Breast epithelium (tissue), 4 donors: ENCODE results near the gene PARVB. TPM values are rescaled to one million over a fixed set of nuclear protein-coding genes. Genes with fewer than 3 reads are reported as not detected.

ENCODE experiments used
- DNase-seq, 2 donors: peaks; one replicate each; pipeline ENCODE4 v3.0.0-alpha.2; 2019; ENCODE audit warnings: low spot score in 2 of 2
- H3K27ac ChIP-seq, 2 donors: fragments of 200-600 bp; sonication (generic) in 1 of 2; one replicate each; pipeline ENCODE4 v1.5.1; 2016 to 2019; ENCODE audit warnings: mild to moderate bottlenecking in 1 of 2
- H3K27me3 ChIP-seq, 2 donors: fragments of 200-600 bp; sonication (generic) in 1 of 2; one replicate each; pipeline versions ENCODE4 v1.5.1 to v1.6.0; 2017 to 2019; ENCODE audit warnings: control low read depth in 1 of 2, mild to moderate bottlenecking in 1 of 2
- H3K36me3 ChIP-seq: fragments of 200-600 bp; one replicate; pipeline ENCODE4 v1.5.1; 2019
- H3K4me1 ChIP-seq, 2 donors: fragments of 200-600 bp; sonication (generic); one replicate each; pipeline ENCODE4 v1.5.1; 2016 to 2019; ENCODE audit warnings: control low read depth in 1 of 2
- H3K4me3 ChIP-seq, 3 donors: fragments of 200-600 bp; sonication (generic); 1 replicate in 2 of 3; 2 replicates in 1 of 3; pipeline ENCODE4 v1.5.1; 2016 to 2019; ENCODE audit warnings: mild to moderate bottlenecking in 3 of 3, moderate library complexity in 2 of 3
- H3K9me3 ChIP-seq, 2 donors: fragments of 200-600 bp; sonication (generic) in 1 of 2; one replicate each; pipeline ENCODE4 v1.5.1; 2016 to 2019; ENCODE audit warnings: control low read depth in 1 of 2
- POLR2A ChIP-seq: fragments of 450-650 bp; IDR thresholded peaks from one replicate; pipeline ENCODE4 v1.6.1; 2016; ENCODE audit warnings: antibody characterized with exemption, mild to moderate bottlenecking, moderate library complexity
- POLR2AphosphoS5 ChIP-seq, 3 donors: sonication (generic); formaldehyde crosslinking; IDR thresholded peaks; one replicate each; pipeline ENCODE4 v1.6.1; 2017; ENCODE audit warnings: antibody characterized with exemption in 3 of 3
- intact Hi-C: fragments of 100-400 bp; cut with DNase I; formaldehyde crosslinking; loops from one replicate; pipeline ENCODE4 v1.15.1; 2023; ENCODE audit warnings: low total_unique reads
- total RNA-seq, 3 donors: library from RNA; depleted of rRNA; stranded (reverse); fragments of >200 nt; gene quantifications; one replicate each; pipeline ENCODE4 v1.1.0, GENCODE V29; 2016
- TF ChIP-seq, protein P1 (sequence below), 3 donors: fragments of 450-650 bp; IDR thresholded peaks; one replicate each; pipeline ENCODE4 v1.5.1; 2016 to 2017; ENCODE audit warnings: antibody characterized with exemption in 3 of 3, mild to moderate bottlenecking in 3 of 3, moderate library complexity in 3 of 3

The PARVB gene
- total RNA-seq, 3 donors from 2014 or later = 12.3 to 57.6 (median 21.6) TPM

DNA sequence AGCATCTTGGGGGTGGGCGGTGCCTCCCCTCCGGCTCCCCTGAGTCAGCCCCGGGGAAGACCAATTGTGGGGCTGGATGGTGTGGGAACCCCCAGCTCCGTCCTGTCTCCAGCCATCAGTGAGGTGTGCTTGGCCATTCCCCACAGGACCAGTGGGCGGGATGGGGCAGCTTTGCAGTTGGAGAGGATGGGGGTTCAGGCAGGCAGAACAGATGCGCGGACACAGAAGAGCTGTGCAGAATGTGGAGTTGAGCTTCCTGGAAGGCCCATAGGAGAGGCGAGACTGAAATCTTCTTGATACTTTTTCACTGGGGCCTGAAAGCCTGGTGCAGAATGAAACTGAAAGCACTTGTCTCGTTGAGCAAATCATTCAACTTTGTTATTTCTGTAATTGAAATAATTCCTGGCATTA, 23.8 kb downstream of the PARVB start:
- Histone ChIP-seq H3K27ac (no peak overlapping the region), H3K4me1 (no peaks in the 10 kb centered on the region), H3K9me3 (no peaks in the 10 kb centered on the region), H3K36me3 (no peaks in the 10 kb centered on the region), H3K4me3 (no peak overlapping the region), H3K27me3 (no peaks in the 10 kb centered on the region)
- no peak for DNase-seq
- intact Hi-C loops = no loop called here
- TF ChIP-seq POLR2A = no peak
- TF ChIP-seq, protein P1, sequence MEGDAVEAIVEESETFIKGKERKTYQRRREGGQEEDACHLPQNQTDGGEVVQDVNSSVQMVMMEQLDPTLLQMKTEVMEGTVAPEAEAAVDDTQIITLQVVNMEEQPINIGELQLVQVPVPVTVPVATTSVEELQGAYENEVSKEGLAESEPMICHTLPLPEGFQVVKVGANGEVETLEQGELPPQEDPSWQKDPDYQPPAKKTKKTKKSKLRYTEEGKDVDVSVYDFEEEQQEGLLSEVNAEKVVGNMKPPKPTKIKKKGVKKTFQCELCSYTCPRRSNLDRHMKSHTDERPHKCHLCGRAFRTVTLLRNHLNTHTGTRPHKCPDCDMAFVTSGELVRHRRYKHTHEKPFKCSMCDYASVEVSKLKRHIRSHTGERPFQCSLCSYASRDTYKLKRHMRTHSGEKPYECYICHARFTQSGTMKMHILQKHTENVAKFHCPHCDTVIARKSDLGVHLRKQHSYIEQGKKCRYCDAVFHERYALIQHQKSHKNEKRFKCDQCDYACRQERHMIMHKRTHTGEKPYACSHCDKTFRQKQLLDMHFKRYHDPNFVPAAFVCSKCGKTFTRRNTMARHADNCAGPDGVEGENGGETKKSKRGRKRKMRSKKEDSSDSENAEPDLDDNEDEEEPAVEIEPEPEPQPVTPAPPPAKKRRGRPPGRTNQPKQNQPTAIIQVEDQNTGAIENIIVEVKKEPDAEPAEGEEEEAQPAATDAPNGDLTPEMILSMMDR (IDR thresholded peaks at IDR 0.05) = no peak
- no peak for TF ChIP-seq POLR2AphosphoS5 (IDR thresholded peaks at IDR 0.05)

DNA sequence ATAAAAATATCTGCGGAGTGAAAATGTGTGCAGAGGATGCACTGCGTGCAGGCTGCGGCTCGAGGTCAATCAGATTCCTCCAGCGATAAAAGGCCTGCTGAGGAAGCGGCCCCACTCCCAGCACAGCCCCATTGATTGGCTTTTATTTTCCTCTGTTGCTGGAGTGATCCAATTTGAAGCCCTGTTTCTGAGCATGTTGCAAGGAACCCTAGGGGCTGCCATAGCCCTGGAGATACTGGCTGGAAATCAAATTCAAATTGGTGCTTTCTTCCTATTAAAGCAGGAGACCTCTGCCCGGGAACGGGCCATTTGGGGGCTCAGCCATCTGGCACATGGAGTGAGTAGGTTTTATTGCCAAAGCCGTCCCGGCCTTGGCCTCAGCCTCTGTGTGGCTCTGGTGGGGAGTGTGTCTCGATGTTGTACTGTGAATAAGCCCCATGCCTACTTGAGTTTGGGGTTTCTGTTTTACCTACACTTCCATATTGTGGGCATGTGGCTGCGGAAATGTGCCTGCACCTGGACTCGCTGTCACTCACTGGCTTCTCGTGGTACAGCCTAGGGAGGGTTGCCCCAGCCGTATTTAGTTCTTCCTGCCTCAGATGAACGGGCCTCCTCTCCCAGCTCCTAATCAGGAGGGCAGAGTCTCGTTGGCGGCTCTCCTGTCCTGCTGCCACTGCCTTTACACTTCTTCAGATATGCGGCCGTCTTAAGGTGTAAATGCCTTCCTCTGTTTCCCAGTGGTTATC, 25.6 kb downstream of the PARVB start:
- Histone ChIP-seq H3K36me3 (no peaks in the 10 kb centered on the region), H3K4me1 (no peaks in the 10 kb centered on the region), H3K4me3 (no peak overlapping the region), H3K27me3 (no peaks in the 10 kb centered on the region), H3K9me3 (no peaks in the 10 kb centered on the region), H3K27ac (no peak overlapping the region)
- no peak for DNase-seq
- intact Hi-C loops = no loop called here
- no peak for TF ChIP-seq POLR2A
- TF ChIP-seq POLR2AphosphoS5 (IDR thresholded peaks at IDR 0.05) = no peak
- TF ChIP-seq, protein P1 (IDR thresholded peaks at IDR 0.05) = no peak

GRCh38 chr22:44050766-44051355, 26.8 kb downstream of the PARVB start:
- Histone ChIP-seq H3K4me1 (no peaks in the 10 kb centered on the region), H3K4me3 (no peak overlapping the region), H3K9me3 (no peaks in the 10 kb centered on the region), H3K36me3 (no peaks in the 10 kb centered on the region), H3K27ac (peak overlapping the region in 1 of 2 donors; percentile 7), H3K27me3 (no peaks in the 10 kb centered on the region)
- DNase-seq = no peak
- no peak for TF ChIP-seq POLR2A
- no peak for TF ChIP-seq POLR2AphosphoS5 (IDR thresholded peaks at IDR 0.05)
- TF ChIP-seq, protein P1 (IDR thresholded peaks at IDR 0.05) = no peak
- intact Hi-C loops = no loop called here

DNA sequence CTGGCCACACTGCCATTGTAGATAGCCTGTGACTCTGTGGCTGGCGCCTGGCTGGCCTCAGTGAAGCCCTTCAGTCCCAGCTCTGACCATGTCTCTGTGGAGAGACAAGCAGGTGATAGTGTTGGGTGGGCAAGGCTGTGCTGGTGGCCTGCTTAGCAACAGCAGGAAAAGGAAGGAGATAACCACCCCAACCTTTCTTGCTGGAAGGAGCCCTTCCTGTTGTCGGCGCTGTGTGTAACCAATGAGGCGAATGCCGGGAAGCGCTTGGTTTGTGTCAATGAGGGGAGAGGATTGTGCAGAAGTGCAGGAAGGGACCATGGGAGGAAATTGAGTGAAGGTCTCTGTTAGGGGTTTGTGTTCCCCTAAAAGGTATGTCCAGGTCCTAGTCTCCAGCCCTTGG, 27.3 kb downstream of the PARVB start:
- DNase-seq = no peak
- intact Hi-C loops = no loop called here
- Histone ChIP-seq H3K36me3 (no peaks in the 10 kb centered on the region), H3K27ac (peak overlapping the region in 1 of 2 donors; percentile 7), H3K4me1 (no peaks in the 10 kb centered on the region), H3K9me3 (no peaks in the 10 kb centered on the region), H3K27me3 (no peaks in the 10 kb centered on the region), H3K4me3 (no peak overlapping the region)
- no peak for TF ChIP-seq POLR2A
- TF ChIP-seq, protein P1 (IDR thresholded peaks at IDR 0.05) = no peak
- no peak for TF ChIP-seq POLR2AphosphoS5 (IDR thresholded peaks at IDR 0.05)

DNA sequence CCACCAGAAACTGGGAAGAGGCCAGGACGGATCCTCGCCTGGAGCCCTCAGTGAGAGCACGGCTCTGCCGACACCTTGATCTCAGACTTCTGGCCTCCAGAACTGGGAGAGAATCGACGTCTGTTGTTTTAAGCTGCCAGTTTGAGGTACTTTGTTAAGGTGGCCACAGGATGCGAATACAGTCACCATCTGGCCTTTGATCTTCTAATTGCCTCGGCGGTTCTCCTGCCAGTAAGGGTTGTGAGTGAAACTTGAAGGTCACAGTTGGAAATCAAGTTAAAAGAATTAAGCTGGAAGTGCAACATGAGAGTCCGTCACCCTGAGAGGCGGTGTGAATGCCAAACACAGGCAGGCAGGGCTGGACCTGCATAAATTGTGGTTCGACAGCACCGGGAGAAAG, 27.9 kb downstream of the PARVB start:
- Histone ChIP-seq H3K27ac (peak overlapping the region in 1 of 2 donors; percentile 14), H3K36me3 (no peaks in the 10 kb centered on the region), H3K9me3 (no peaks in the 10 kb centered on the region), H3K4me3 (no peak overlapping the region), H3K4me1 (no peaks in the 10 kb centered on the region), H3K27me3 (no peaks in the 10 kb centered on the region)
- TF ChIP-seq, protein P1 (IDR thresholded peaks at IDR 0.05) = no peak
- TF ChIP-seq POLR2AphosphoS5 (IDR thresholded peaks at IDR 0.05) (no peak), POLR2A (no peak)
- DNase-seq = no peak
- intact Hi-C loops = no loop called here
